Lower lobe of right lung (tissue), 2 donors: Measurements from ENCODE around the gene ZC3H12D. TPM values are rescaled to one million over a fixed set of nuclear protein-coding genes. Genes with fewer than 3 reads are reported as not detected.

Source experiments
- ATAC-seq, 2 donors: fragments of 200-7000 bp; cut with Tn5 transposase; one replicate each; pipeline ENCODE4 v1.9.1; 2020 to 2022; ENCODE audit warnings: mild to moderate bottlenecking in 2 of 2, moderate library complexity in 2 of 2
- DNase-seq: peaks from one replicate; pipeline ENCODE4 v3.0.0-alpha.2; 2020
- H3K27ac ChIP-seq: fragments of 200-600 bp; one replicate; pipeline ENCODE4 v1.8.0; 2022
- H3K27me3 ChIP-seq: fragments of 200-600 bp; one replicate; pipeline ENCODE4 v1.8.0; 2022; ENCODE audit warnings: low read depth
- H3K36me3 ChIP-seq: fragments of 200-600 bp; one replicate; pipeline ENCODE4 v1.8.0; 2022; ENCODE audit warnings: mild to moderate bottlenecking
- H3K4me1 ChIP-seq: fragments of 200-600 bp; one replicate; pipeline ENCODE4 v1.8.0; 2022
- H3K4me3 ChIP-seq: fragments of 200-600 bp; one replicate; pipeline ENCODE4 v1.8.0; 2022; ENCODE audit warnings: mild to moderate bottlenecking
- H3K9me3 ChIP-seq: fragments of 200-600 bp; one replicate; pipeline ENCODE4 v1.8.0; 2022
- CTCF ChIP-seq: fragments of 200-600 bp; IDR thresholded peaks from one replicate; pipeline ENCODE4 v1.8.0; 2022; ENCODE audit warnings: antibody characterized with exemption, mild to moderate bottlenecking
- intact Hi-C: fragments of 100-400 bp; cut with DNase I; formaldehyde crosslinking; loops from one replicate; pipeline ENCODE4 v1.11.0; 2022
- total RNA-seq: library from RNA; stranded (reverse); fragmentation: NEBNext Ultra II Directional; extraction: Animal tissue kit (Norgen Biotek cat#: 25700); gene quantifications from one replicate; pipeline ENCODE4 v1.2.1, GENCODE V29; 2021
- donor health status: DM: no; HTN: yes; CAD: no; lungs with severe emphysema.

Gene ZC3H12D
- total RNA-seq, 1 donor from 2014 or later = 2.6 TPM

DNA sequence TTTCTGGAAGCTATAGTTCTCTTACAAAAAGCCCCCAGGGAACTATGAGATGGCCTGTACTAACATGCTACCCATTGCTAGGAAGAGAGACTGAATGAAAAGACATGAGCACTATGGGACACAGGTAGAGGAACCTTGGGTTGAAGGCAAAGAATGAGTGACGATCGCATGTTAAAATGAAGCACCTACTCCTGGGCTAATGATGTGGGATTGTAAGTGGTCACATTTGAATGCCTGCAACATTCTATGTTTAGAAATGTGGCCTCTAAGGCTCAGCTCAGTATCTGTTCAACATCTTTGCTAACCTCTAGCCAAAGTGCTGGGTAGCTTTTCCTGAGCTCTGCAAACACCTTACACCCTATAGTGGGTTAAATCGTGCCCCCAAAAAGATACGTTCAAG, 5.2 kb upstream of the ZC3H12D start:
- no peak for TF ChIP-seq CTCF
- H3K4me3 ChIP-seq = no peak overlapping the region
- intact Hi-C loops = no loop called here
- no peak for ATAC-seq
- H3K9me3 ChIP-seq = no peaks in the 10 kb centered on the region
- no peak overlapping the region for H3K27ac ChIP-seq
- no peaks in the 10 kb centered on the region for H3K27me3 ChIP-seq
- no peaks in the 10 kb centered on the region for H3K36me3 ChIP-seq
- DNase-seq = no peak
- H3K4me1 ChIP-seq = peaks cover 8% of the 10 kb centered on the region

GRCh38 chr6:149488815-149489214, 4.0 kb upstream of the ZC3H12D start:
- no peaks in the 10 kb centered on the region for H3K27me3 ChIP-seq
- no peak overlapping the region for H3K27ac ChIP-seq
- H3K9me3 ChIP-seq = no peaks in the 10 kb centered on the region
- ATAC-seq = no peak
- no peak overlapping the region for H3K4me3 ChIP-seq
- no peaks in the 10 kb centered on the region for H3K36me3 ChIP-seq
- TF ChIP-seq CTCF = no peak
- DNase-seq = no peak
- intact Hi-C loops = no loop called here
- H3K4me1 ChIP-seq = peaks cover 15% of the 10 kb centered on the region

- no peaks in the 10 kb centered on the region for H3K36me3 ChIP-seq
- H3K27me3 ChIP-seq = no peaks in the 10 kb centered on the region
- intact Hi-C loops = no loop called here
- no peaks in the 10 kb centered on the region for H3K9me3 ChIP-seq
- no peak for TF ChIP-seq CTCF
- H3K27ac ChIP-seq = no peak overlapping the region
- H3K4me3 ChIP-seq = no peak overlapping the region
- H3K4me1 ChIP-seq = peaks cover 27% of the 10 kb centered on the region
- DNase-seq = no peak
- no peak for ATAC-seq
Measured at GRCh38 chr6:149487316-149487715, 2.5 kb upstream of the ZC3H12D start.

DNA sequence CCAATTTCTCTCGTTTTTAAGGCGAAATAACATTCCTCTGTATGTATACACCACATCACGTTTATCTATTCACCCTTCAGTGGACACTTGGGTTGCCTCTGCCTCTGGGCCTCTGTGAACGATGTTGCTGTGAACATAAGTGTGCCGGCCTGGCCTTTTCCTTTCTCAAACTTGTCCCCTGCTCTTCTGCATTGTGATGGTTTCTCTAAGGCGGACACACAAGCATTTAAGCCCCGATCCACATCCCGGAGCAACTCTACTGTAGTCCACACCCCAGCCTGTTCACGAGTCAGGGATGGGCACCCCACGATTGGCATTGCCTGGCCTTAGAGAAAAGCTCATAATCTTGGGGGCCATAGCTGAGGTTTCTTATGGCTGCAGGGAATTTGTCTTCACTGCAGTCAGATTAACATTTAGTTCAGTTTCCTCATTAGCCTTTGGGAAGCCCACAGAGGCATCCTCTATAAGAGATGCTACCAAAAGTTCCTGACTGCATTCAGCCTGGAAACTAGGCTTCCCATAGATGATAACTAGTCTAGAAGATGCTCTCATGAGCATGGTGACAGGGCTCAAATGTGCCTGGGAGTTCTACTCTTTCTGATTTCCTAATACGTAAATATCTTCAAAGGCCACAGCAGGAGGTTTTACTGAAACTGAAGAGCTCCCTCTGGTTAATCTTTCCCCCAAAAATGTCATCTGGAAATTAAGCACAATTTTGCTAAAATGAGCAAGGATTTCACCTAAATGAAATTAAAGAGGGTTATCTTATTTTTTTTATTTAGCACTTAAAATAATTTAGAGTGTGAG, 762 bp downstream of the ZC3H12D start:
- DNase-seq = no peak
- peak overlapping the region; percentile 90 for H3K27ac ChIP-seq

GRCh38 chr6:149483334-149483725, 1.5 kb downstream of the ZC3H12D start:
- intact Hi-C loops = no loop called here
- H3K27me3 ChIP-seq = no peaks in the 10 kb centered on the region
- peak overlapping the region; percentile 90 for H3K27ac ChIP-seq
- DNase-seq = no peak
- H3K36me3 ChIP-seq = no peaks in the 10 kb centered on the region
- H3K9me3 ChIP-seq = no peaks in the 10 kb centered on the region
- no peak for TF ChIP-seq CTCF
- peak; percentile 14 to 30 for ATAC-seq
- peak overlapping the region; percentile 12 for H3K4me3 ChIP-seq
- peaks cover 37% of the 10 kb centered on the region for H3K4me1 ChIP-seq

More for the DNA sequence above, 762 bp downstream of the ZC3H12D start:
- H3K4me3 ChIP-seq = peak overlapping the region; percentile 28
- intact Hi-C loops = no loop called here
- H3K9me3 ChIP-seq = no peaks in the 10 kb centered on the region
- ATAC-seq = no peak
- H3K36me3 ChIP-seq = no peaks in the 10 kb centered on the region
- no peak for TF ChIP-seq CTCF
- H3K4me1 ChIP-seq = peaks cover 37% of the 10 kb centered on the region
- no peaks in the 10 kb centered on the region for H3K27me3 ChIP-seq
